ENCODE measurements around the gene MLLT10. TPM values are rescaled to one million over a fixed set of nuclear protein-coding genes. Genes with fewer than 3 reads are reported as not detected.

MLLT10 gene
- total RNA-seq, result 47.8 and 56.3 TPM in 2 replicates

DNA sequence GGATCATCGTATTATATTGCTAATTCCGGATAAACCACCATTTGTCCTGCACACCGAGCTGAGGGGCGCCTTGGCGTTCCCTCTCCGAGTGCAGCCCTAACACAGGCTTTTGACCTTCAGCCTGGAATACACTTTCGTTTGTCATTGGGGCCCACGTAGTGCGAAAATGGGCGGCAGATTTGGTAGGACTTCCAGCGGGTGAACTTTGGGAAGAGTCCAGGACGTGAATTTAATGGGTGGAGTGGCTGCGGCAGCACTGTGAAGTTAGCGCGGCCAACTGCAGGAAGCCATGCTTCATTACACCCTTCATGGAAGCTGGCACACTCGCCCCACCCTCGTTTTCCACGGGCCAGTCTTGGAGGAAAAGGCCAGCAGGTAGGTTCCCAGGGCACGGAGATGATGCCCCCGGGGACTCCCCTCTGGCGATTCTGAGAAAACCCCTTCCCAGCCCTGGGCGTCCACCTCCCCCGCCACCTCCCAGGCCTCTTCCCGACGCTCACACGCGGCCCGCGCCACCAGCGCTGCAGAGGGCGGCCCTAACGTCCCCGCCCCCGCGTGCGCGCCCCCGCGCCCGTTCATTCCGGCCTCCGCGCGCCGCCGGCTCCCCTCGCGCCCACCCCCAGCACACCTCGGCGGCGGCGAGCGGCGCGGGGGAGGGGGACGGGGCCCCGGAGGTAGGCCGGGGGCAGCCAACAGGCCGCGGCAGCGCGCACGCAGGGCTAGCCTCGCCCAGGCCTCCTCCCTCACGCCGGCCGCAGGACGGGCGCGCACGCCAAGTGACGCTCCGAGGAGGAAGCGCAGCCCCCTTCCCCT, at the start of gene MLLT10:
MLLT10 (plus strand) TSS at position 766 of the 813 bp plus-strand sequence. CDS start 413 bp downstream, outside the sequence.

DNA sequence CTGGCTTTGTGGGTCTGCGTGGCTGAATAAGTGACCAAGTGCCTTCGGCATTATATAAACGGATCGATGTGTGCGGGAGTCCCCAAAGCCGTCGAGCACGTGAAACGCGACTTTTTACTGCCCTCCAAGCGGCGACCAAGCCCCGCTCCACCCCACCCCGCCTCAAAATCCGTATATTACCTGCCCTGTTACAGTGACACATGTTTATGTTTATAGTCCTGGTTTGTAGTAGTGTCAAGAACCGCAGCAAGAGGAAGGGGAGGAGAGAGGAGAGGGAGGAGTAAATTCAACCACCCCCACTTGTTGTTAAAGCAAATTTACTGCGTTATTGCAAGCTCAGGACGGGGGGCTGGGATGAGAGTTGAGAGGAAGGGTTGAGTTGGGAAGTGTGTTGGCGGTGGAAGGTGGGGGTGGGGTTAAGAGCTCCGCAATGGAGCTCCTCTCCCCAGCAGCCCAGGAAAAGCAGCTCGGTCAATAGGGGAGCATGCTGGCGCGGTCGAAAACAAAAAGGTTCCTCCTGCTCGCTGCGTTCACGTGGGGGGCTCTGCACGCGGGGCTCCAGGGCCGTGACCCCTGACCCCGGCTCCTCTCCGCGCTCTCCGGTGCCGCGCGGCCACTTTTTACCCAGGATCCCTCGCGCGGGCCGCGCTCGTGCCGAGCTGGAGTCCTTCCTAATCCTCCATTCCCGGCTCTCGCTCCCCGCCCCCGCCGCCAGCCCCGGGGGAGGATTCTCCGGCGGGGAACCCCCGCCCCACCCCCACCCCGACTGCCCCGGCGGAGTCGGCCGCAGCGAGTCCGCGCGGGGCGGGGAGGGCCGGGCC, 8.5 kb upstream of the MLLT10 start, which contains the start of gene SKIDA1:
SKIDA1 (minus strand) TSS at position 316 of the 821 bp plus-strand sequence. CDS start 7,860 bp downstream, outside the sequence.

Small RNAs within 50 kb of the gene (small RNA-seq; reads per million reads assigned to genes)
- gene MIR1915, result 0.21 reads per million
- gene RN7SKP219, result not detected
- gene RNU6-1141P, result 10.5 reads per million, percentile 92 among the genes with 10 or more reads in this experiment
- gene RNU6-306P, result not detected

Other genes with a start within 250 kb of the MLLT10 start
- gene SKIDA1, start 8.6 kb upstream of the MLLT10 start, total RNA-seq, result 0.66 and 0.72 TPM in 2 replicates